Keratinocyte (primary cell): ENCODE measurements around the gene ACSL3.

Experiments
- EZH2 ChIP-seq: IDR thresholded peaks from one replicate; pipeline ENCODE4 v1.6.1; 2012; ENCODE audit warnings: inconsistent platforms, mild to moderate bottlenecking, low read length, moderate library complexity
- TF ChIP-seq, protein P1 (sequence below), 3 experiments: IDR thresholded peaks in 1 of 3; conservative IDR thresholded peaks in 1 of 3; optimal IDR thresholded peaks in 1 of 3; 2 replicates in 2 of 3; 3 replicates in 1 of 3; pipeline versions ENCODE3 to v1.5.1; 2011; ENCODE audit warnings: low read length in 3 of 3, mild to moderate bottlenecking in 3 of 3, moderate library complexity in 2 of 3, control low read depth in 1 of 3, inconsistent platforms in 1 of 3; ENCODE audit not compliant: insufficient read depth in 2 of 3; ENCODE audit errors: extremely low read depth in 1 of 3

DNA sequence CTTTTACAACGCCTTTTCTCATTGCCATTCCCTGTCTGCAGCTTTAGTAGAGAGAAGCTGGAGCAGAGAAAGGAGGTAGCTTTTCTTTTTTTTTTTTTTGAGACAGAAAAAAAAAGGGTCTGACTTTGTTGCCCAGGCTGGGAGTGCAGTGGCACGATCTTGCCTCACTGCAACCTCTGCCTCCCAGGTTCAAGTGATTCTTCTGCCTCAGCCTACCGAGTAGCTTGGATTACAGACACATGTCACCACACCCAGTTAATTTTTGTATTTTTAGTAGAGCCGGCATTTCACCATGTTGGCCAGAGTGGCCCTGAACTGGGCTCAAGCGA, 25.0 kb upstream of the ACSL3 start:
- no peak for TF ChIP-seq EZH2
- TF ChIP-seq, protein P1, sequence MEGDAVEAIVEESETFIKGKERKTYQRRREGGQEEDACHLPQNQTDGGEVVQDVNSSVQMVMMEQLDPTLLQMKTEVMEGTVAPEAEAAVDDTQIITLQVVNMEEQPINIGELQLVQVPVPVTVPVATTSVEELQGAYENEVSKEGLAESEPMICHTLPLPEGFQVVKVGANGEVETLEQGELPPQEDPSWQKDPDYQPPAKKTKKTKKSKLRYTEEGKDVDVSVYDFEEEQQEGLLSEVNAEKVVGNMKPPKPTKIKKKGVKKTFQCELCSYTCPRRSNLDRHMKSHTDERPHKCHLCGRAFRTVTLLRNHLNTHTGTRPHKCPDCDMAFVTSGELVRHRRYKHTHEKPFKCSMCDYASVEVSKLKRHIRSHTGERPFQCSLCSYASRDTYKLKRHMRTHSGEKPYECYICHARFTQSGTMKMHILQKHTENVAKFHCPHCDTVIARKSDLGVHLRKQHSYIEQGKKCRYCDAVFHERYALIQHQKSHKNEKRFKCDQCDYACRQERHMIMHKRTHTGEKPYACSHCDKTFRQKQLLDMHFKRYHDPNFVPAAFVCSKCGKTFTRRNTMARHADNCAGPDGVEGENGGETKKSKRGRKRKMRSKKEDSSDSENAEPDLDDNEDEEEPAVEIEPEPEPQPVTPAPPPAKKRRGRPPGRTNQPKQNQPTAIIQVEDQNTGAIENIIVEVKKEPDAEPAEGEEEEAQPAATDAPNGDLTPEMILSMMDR (optimal IDR thresholded peaks at IDR 0.05 in 1 of 3, IDR thresholded peaks at IDR 0.05 in 1 of 3, conservative IDR thresholded peaks at IDR 0.05 in 1 of 3; ENCODE audit: extremely low read depth in 1 of 3, insufficient read depth in 2 of 3, low read length in 3 of 3) = no peak
